ENCODE measurements around the gene GPATCH2L.

- TF ChIP-seq POLR2A (IDR thresholded peaks at IDR 0.05; ENCODE audit: low read depth) = no peak
- no peak for TF ChIP-seq CTCF (IDR thresholded peaks at IDR 0.05)
- TF ChIP-seq POLR2AphosphoS5 (IDR thresholded peaks at IDR 0.05) = no peak
Measured at GRCh38 chr14:76129851-76130576, 21.7 kb upstream of the GPATCH2L start.

Data from esophagus muscularis mucosa (tissue), 3 donors.